K562 (cell line): ENCODE results near the gene DAPK1. TPM values are rescaled to one million over a fixed set of nuclear protein-coding genes. Genes with fewer than 3 reads are reported as not detected.

ENCODE experiments used
- ATAC-seq: fragments of 200-7000 bp; cut with Tn5 transposase; 3 replicates; pipeline ENCODE4 v1.9.1; 2020; ENCODE audit warnings: moderate library complexity
- BruUV-seq: library from RNA; stranded (reverse); fragments of 400-500 nt; replicated peaks from 2 replicates; lab custom pipeline; 2021; lab: Mats Ljungman, UMichigan
- CTCF ChIA-PET: fragments of 300-600 bp; formaldehyde crosslinking; extraction: SDS; loops from one replicate; lab custom pipeline; 2021; ENCODE audit warnings: low intra/inter-chr PET ratio; lab: Yijun Ruan, JAX
- POLR2A ChIA-PET: fragments of 300-600, 350-650 bp; sonication (Branson Sonifier 250); formaldehyde crosslinking; extraction: SDS; loops from one replicate; lab custom pipeline; 2021; ENCODE audit warnings: antibody characterized with exemption, inconsistent platforms; lab: Yijun Ruan, JAX
- DNase-seq, 4 experiments: peaks; one replicate each; pipeline versions ENCODE4 v3.0.0 to v3.0.0-alpha.2; 2011 to 2018; ENCODE audit warnings: low spot score in 3 of 4, mixed read lengths in 3 of 4; ENCODE audit errors: extremely low read depth in 1 of 4
- FAIRE-seq: peaks from 2 replicates; lab custom pipeline; 2011; peaks lifted over from hg19 to GRCh38; lab: Jason Lieb, UNC
- H2AFZ ChIP-seq: 2 replicates; pipeline ENCODE4 v1.6.0; 2011; ENCODE audit warnings: low read depth, low read length, control low read depth, inconsistent platforms
- H3K27ac ChIP-seq: fragments of 200-600 bp; 3 replicates; pipeline ENCODE4 v1.8.0; 2011; ENCODE audit warnings: low read depth, mild to moderate bottlenecking, control low read depth, inconsistent platforms, low read length, moderate library complexity, mixed read lengths; ENCODE audit errors: extremely low read depth
- H3K27me3 ChIP-seq, 2 experiments: fragments of 300-600 bp in 1 of 2; 2 replicates in 1 of 2; 3 replicates in 1 of 2; pipeline versions ENCODE4 v1.6.0 to v1.8.0; 2011; ENCODE audit warnings: inconsistent platforms in 2 of 2, low read length in 2 of 2, mild to moderate bottlenecking in 1 of 2, mixed read lengths in 1 of 2, moderate library complexity in 1 of 2; ENCODE audit not compliant: control insufficient read depth in 2 of 2, insufficient read depth in 2 of 2
- H3K36me3 ChIP-seq: fragments of 300-600 bp; 3 replicates; pipeline ENCODE4 v1.8.0; 2011; ENCODE audit warnings: mild to moderate bottlenecking, low read length, inconsistent platforms; ENCODE audit not compliant: control insufficient read depth, insufficient read depth
- H3K4me1 ChIP-seq, 2 experiments: fragments of 200-600 bp in 1 of 2; replicated peaks in 1 of 2; 2 replicates in 1 of 2; 3 replicates in 1 of 2; pipeline versions ENCODE4 v1.5.1 to v1.8.0; 2011; ENCODE audit warnings: inconsistent platforms in 2 of 2, low read length in 2 of 2, mild to moderate bottlenecking in 1 of 2, mixed read lengths in 1 of 2, moderate library complexity in 1 of 2; ENCODE audit not compliant: control insufficient read depth in 2 of 2, insufficient read depth in 2 of 2
- H3K4me2 ChIP-seq: 2 replicates; pipeline ENCODE4 v1.6.1; 2011; ENCODE audit warnings: low read length, control low read depth, inconsistent platforms, mixed read lengths; ENCODE audit not compliant: insufficient read depth
- H3K4me3 ChIP-seq: fragments of 200-600 bp; sonication (generic), shearing (Covaris generic); 2 replicates; pipeline ENCODE4 v1.5.1; 2016; ENCODE audit warnings: control low read depth, inconsistent platforms
- H3K79me2 ChIP-seq: fragments of 200-600 bp; 3 replicates; pipeline ENCODE4 v1.8.0; 2011; ENCODE audit warnings: low read length, inconsistent platforms; ENCODE audit not compliant: control insufficient read depth, insufficient read depth
- H3K9ac ChIP-seq, 2 experiments: 2 replicates each; pipeline versions ENCODE4 v1.6.0 to v1.6.1; 2011; ENCODE audit warnings: low read depth in 2 of 2, low read length in 2 of 2, control low read depth in 1 of 2, inconsistent platforms in 1 of 2, mild to moderate bottlenecking in 1 of 2, mixed read lengths in 1 of 2; ENCODE audit not compliant: insufficient read depth in 1 of 2
- H3K9me1 ChIP-seq: one replicate; pipeline ENCODE4 v1.6.0; 2011; ENCODE audit warnings: inconsistent platforms, mild to moderate bottlenecking, low read length, moderate library complexity; ENCODE audit not compliant: control insufficient read depth, insufficient read depth
- H3K9me3 ChIP-seq: replicated peaks from 2 replicates; pipeline ENCODE4 v1.5.1; 2011; ENCODE audit warnings: low read depth, low read length, inconsistent platforms; ENCODE audit not compliant: control insufficient read depth, insufficient read depth
- H4K20me1 ChIP-seq: replicated peaks from 2 replicates; pipeline ENCODE4 v1.6.1; 2011; ENCODE audit warnings: low read length, inconsistent platforms, mixed read lengths; ENCODE audit not compliant: control insufficient read depth, insufficient read depth
- CREM ChIP-seq: IDR thresholded peaks from 2 replicates; pipeline ENCODE4 v1.6.1; 2014; ENCODE audit warnings: antibody characterized with exemption, low read depth
- CXXC5 ChIP-seq: fragments of 250-450 bp; sonication (Bioruptor Pico); IDR thresholded peaks from 2 replicates; pipeline ENCODE4 v1.8.0; 2022; ENCODE audit warnings: inconsistent platforms, mild to moderate bottlenecking, moderate library complexity
- FOXJ3 ChIP-seq: sonication (generic); formaldehyde crosslinking; IDR thresholded peaks from 2 replicates; pipeline ENCODE4 v1.4.0; 2020; ENCODE audit warnings: mild to moderate bottlenecking, missing genetic modification reagents
- JUNB ChIP-seq: fragments of 450-650 bp; formaldehyde crosslinking; conservative IDR thresholded peaks from 2 replicates; pipeline ENCODE4 v1.4.0; 2020; ENCODE audit warnings: mild to moderate bottlenecking
- L3MBTL2 ChIP-seq: fragments of 450-650 bp; IDR thresholded peaks from 2 replicates; pipeline ENCODE4 v1.6.1; 2016; ENCODE audit warnings: mild to moderate bottlenecking, moderate library complexity
- LARP7 ChIP-seq: fragments of 450-650 bp; IDR thresholded peaks from 2 replicates; pipeline ENCODE4 v1.6.1; 2016
- PCBP1 ChIP-seq: fragments of 200-400 bp; formaldehyde crosslinking; IDR thresholded peaks from 2 replicates; pipeline ENCODE4 v1.6.1; 2018; ENCODE audit warnings: mild to moderate bottlenecking, low read depth, low read length; ENCODE audit not compliant: poor library complexity, severe bottlenecking
- SAFB2 ChIP-seq: fragments of 200-400 bp; formaldehyde crosslinking; IDR thresholded peaks from 2 replicates; pipeline ENCODE4 v1.6.1; 2018; ENCODE audit warnings: borderline replicate concordance, low read length, low read depth, moderate library complexity; ENCODE audit not compliant: severe bottlenecking
- SAP30 ChIP-seq: fragments of 200-600 bp; sonication (generic); IDR thresholded peaks from 2 replicates; pipeline ENCODE4 v1.6.1; 2012; ENCODE audit warnings: borderline replicate concordance, low read depth, mild to moderate bottlenecking, moderate library complexity, low read length, control low read depth, inconsistent platforms; ENCODE audit not compliant: insufficient read depth, poor library complexity, severe bottlenecking
- TEAD4 ChIP-seq, 2 experiments: sonication (generic) in 1 of 2; formaldehyde crosslinking in 1 of 2; IDR thresholded peaks; 2 replicates each; pipeline versions ENCODE4 v1.6.1 to v1.8.0; 2012 to 2022; ENCODE audit warnings: borderline replicate concordance in 1 of 2, inconsistent platforms in 1 of 2, low read length in 1 of 2, mild to moderate bottlenecking in 1 of 2, missing genetic modification reagents in 1 of 2
- TFAM ChIP-seq: fragments of 250-450 bp; sonication (Bioruptor Pico); conservative IDR thresholded peaks from 2 replicates; pipeline ENCODE4 v1.5.0; 2021; ENCODE audit warnings: mild to moderate bottlenecking, moderate library complexity
- ZEB2 ChIP-seq: fragments of 450-650 bp; IDR thresholded peaks from 2 replicates; pipeline ENCODE4 v1.6.1; 2016
- ZNF311 ChIP-seq: fragments of 250-450 bp; sonication (Bioruptor Pico); IDR thresholded peaks from 2 replicates; pipeline ENCODE4 v1.4.0; 2020; ENCODE audit warnings: mild to moderate bottlenecking, moderate library complexity
- ZNF717 ChIP-seq: fragments of 250-450 bp; sonication (Bioruptor Pico); IDR thresholded peaks from 2 replicates; pipeline ENCODE4 v1.5.0; 2021
- WGBS: fragments of 100-300 bp; shearing (Covaris generic); methylation state at CpG from one replicate; pipeline ENCODE4 v1.1.6; 2016; ENCODE audit warnings: low coverage, mixed read lengths; ENCODE audit not compliant: insufficient coverage; ENCODE audit errors: missing lambda C conversion rate; 5-methylcytosine and 5-hydroxymethylcytosine counted together
- in situ Hi-C: fragments of 300-500 bp; cut with MboI; formaldehyde crosslinking; loops from 4 replicates; pipeline ENCODE4 v1.15.0; 2018; ENCODE audit warnings: inconsistent platforms, mixed read lengths
- intact Hi-C: fragments of 100-400 bp; cut with micrococcal nuclease; formaldehyde crosslinking; loops from 2 replicates; pipeline ENCODE4 v1.14.2; 2022
- polyA plus RNA-seq, 8 experiments: library from polyadenylated mRNA; depleted of rRNA in 4 of 8; stranded (reverse) in 5 of 8; unstranded in 3 of 8; fragments of >200 nt; fragmentation: Nextera tagmentation in 2 of 8; fragmentation: Illumina TruSeq in 1 of 8; extraction: Ambion mirVana in 2 of 8; extraction: Trizol in 1 of 8; gene quantifications; 2 replicates each; pipeline versions ENCODE4 v1.2.1 to v1.2.3, GENCODE V29; 2011 to 2014; ENCODE audit warnings: inconsistent platforms in 1 of 8, missing spikeins in 1 of 8
- total RNA-seq, 7 experiments: library from RNA; depleted of rRNA in 6 of 7; stranded (reverse); fragments of >200 nt in 6 of 7; fragmentation: Illumina TruSeq in 2 of 7; extraction: Trizol in 2 of 7; gene quantifications; 2 replicates each; pipeline versions ENCODE4 v1.2.1 to v1.2.3, GENCODE V29; 2011 to 2021; ENCODE audit warnings: low replicate concordance in 1 of 7
- TF ChIP-seq, protein P1 (sequence below): fragments of 250-450 bp; sonication (Bioruptor Pico); IDR thresholded peaks from 2 replicates; pipeline ENCODE4 v1.4.0; 2020; ENCODE audit warnings: mild to moderate bottlenecking, moderate library complexity, borderline replicate concordance
- TF ChIP-seq, protein P2 (sequence below): fragments of 450-650 bp; formaldehyde crosslinking; IDR thresholded peaks from 2 replicates; pipeline ENCODE4 v1.4.0; 2020; ENCODE audit warnings: mild to moderate bottlenecking, moderate library complexity
- TF ChIP-seq, protein P3 (sequence below): sonication (generic); formaldehyde crosslinking; IDR thresholded peaks from 2 replicates; pipeline ENCODE4 v1.8.0; 2022; ENCODE audit warnings: mild to moderate bottlenecking, missing genetic modification reagents

Gene DAPK1
- total and polyA plus RNA-seq, 9 of the 15 experiments (the other 6 are each of a cell fraction or from before 2014, with no cell fraction given): 1.7 to 26.4 (median 15.8) TPM

DNA sequence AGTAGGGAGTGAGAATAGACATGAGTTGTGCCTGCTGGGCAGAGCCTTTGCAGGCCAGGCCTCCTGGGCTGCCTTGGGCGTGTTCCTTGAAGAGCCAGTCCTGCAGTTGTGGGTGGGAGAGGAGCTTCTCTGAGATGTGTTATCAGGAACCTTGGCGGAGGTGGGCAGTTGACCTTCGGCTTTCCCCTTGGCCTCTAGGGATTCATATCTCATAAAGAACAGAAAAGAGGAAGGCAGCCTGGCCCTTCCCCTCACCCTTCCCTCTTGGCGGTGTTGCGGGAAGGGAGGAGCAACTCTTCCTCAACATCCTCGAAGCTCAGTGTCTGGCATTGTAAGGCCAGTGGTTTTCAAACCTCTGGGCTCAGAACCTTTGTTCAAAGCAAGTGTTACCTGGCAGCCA lies 59.2 kb downstream of the DAPK1 start:
- peak overlapping the region; percentile 29; the same call in 1 of the 2 replicates for H3K4me2 ChIP-seq
- no peak overlapping the region for H3K4me3 ChIP-seq
- 3% methylated on average over 5 of the region's 6 CpGs for WGBS
- H3K27me3 ChIP-seq: no peaks in the 10 kb centered on the region
- H3K36me3 ChIP-seq: no peaks in the 10 kb centered on the region
- H4K20me1 ChIP-seq: peaks cover 2% of the 10 kb centered on the region; the same call in 1 of the 2 replicates
- H3K4me1 ChIP-seq: peaks cover 11 to 16% of the 10 kb centered on the region in 2 experiments; a peak in 4 of 5 replicates
- intact Hi-C loops: no loop called here
- in situ Hi-C loops: no loop called here
- H2AFZ ChIP-seq: no peak overlapping the region
- H3K9me3 ChIP-seq: no peaks in the 10 kb centered on the region
- FAIRE-seq (no peak), ATAC-seq (peak; percentile 45), DNase-seq (peak in 1 of 4 experiments; percentile 41)
- CTCF ChIA-PET: no interaction called here
- H3K9me1 ChIP-seq: no peaks in the 10 kb centered on the region
- H3K27ac ChIP-seq: no peak overlapping the region
- BruUV-seq: no TSS peak
- H3K9ac ChIP-seq: peak overlapping the region in 1 of 2 experiments; percentile 43; a peak in 1 of 4 replicates
- POLR2A ChIA-PET: interaction anchor here (1.1 to 1.3 kb wide), 2 partner anchors 9 to 10 kb away, joined by 3 to 4 read pairs; no protein-coding TSS in a partner anchor
- H3K79me2 ChIP-seq: peaks cover 5% of the 10 kb centered on the region; the same call in 1 of the 3 replicates
- TF ChIP-seq, protein P1, sequence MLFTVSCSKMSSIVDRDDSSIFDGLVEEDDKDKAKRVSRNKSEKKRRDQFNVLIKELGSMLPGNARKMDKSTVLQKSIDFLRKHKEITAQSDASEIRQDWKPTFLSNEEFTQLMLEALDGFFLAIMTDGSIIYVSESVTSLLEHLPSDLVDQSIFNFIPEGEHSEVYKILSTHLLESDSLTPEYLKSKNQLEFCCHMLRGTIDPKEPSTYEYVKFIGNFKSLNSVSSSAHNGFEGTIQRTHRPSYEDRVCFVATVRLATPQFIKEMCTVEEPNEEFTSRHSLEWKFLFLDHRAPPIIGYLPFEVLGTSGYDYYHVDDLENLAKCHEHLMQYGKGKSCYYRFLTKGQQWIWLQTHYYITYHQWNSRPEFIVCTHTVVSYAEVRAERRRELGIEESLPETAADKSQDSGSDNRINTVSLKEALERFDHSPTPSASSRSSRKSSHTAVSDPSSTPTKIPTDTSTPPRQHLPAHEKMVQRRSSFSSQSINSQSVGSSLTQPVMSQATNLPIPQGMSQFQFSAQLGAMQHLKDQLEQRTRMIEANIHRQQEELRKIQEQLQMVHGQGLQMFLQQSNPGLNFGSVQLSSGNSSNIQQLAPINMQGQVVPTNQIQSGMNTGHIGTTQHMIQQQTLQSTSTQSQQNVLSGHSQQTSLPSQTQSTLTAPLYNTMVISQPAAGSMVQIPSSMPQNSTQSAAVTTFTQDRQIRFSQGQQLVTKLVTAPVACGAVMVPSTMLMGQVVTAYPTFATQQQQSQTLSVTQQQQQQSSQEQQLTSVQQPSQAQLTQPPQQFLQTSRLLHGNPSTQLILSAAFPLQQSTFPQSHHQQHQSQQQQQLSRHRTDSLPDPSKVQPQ (CRISPR knock-in tag): no peak
- TF ChIP-seq JUNB (CRISPR knock-in tag) (no peak), FOXJ3 (no peak), SAFB2 (no peak), ZNF311 (no peak), PCBP1 (no peak), TEAD4 (IDR thresholded peaks at IDR 0.05; ENCODE audit: low read length) (no peak), TEAD4 (CRISPR knock-in tag; IDR thresholded peaks at IDR 0.05; ENCODE audit: borderline replicate concordance) (no peak), SAP30 (no peak), CREM (no peak), L3MBTL2 (peak; percentile 51; the same call in 1 of the 2 replicates), ZNF717 (CRISPR knock-in tag) (no peak), LARP7 (no peak), ZEB2 (peak; percentile 21; the same call in 1 of the 2 replicates), CXXC5 (0 out of 2 replicates have a peak, but pooled peaks have one; percentile 21), TFAM (CRISPR knock-in tag) (no peak)
- TF ChIP-seq, protein P2, sequence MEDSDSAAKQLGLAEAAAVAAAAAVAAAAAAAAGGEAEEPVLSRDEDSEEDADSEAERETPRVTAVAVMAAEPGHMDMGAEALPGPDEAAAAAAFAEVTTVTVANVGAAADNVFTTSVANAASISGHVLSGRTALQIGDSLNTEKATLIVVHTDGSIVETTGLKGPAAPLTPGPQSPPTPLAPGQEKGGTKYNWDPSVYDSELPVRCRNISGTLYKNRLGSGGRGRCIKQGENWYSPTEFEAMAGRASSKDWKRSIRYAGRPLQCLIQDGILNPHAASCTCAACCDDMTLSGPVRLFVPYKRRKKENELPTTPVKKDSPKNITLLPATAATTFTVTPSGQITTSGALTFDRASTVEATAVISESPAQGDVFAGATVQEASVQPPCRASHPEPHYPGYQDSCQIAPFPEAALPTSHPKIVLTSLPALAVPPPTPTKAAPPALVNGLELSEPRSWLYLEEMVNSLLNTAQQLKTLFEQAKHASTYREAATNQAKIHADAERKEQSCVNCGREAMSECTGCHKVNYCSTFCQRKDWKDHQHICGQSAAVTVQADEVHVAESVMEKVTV (CRISPR knock-in tag): no peak
- TF ChIP-seq, protein P3, sequence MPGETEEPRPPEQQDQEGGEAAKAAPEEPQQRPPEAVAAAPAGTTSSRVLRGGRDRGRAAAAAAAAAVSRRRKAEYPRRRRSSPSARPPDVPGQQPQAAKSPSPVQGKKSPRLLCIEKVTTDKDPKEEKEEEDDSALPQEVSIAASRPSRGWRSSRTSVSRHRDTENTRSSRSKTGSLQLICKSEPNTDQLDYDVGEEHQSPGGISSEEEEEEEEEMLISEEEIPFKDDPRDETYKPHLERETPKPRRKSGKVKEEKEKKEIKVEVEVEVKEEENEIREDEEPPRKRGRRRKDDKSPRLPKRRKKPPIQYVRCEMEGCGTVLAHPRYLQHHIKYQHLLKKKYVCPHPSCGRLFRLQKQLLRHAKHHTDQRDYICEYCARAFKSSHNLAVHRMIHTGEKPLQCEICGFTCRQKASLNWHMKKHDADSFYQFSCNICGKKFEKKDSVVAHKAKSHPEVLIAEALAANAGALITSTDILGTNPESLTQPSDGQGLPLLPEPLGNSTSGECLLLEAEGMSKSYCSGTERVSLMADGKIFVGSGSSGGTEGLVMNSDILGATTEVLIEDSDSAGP: no peak
